ENCODE data around the gene ZNF519. TPM values are rescaled to one million over a fixed set of nuclear protein-coding genes. Genes with fewer than 3 reads are reported as not detected.
A peak's percentile ranks its signal among the peaks of the same experiment; 100 is the strongest.
"Not testable (repeated sequence)": the region's sequence is repeated elsewhere in the genome, so short reads cannot be mapped to it uniquely, and the experiment has no call there.

Gene ZNF519
- total and polyA plus RNA-seq, 2 of the 8 experiments (the other 6 are each of a cell fraction or from before 2014, with no cell fraction given): 24.0 to 38.6 TPM

- H3K18ac ChIP-seq (ENCODE audit: extremely low read depth, low read length); DNase-seq (ENCODE audit: low read depth in 1 of 2, low spot score in 2 of 2); H3K79me2 ChIP-seq (ENCODE audit: control insufficient read depth in 1 of 2, insufficient read depth in 2 of 2, low read length in 2 of 2); H3K23ac ChIP-seq (ENCODE audit: insufficient read length); H3K9ac ChIP-seq (replicated peaks in 1 of 4; ENCODE audit: extremely low read depth in 1 of 4, low read depth in 3 of 4, low read length in 3 of 4); H2BK15ac ChIP-seq (ENCODE audit: low read length); H3K4me2 ChIP-seq (ENCODE audit: insufficient read depth in 1 of 2, low read depth in 2 of 2, low read length in 2 of 2); H3K14ac ChIP-seq (ENCODE audit: insufficient read length); H4K91ac ChIP-seq (replicated peaks; ENCODE audit: insufficient read length, low read length); H3K4ac ChIP-seq (replicated peaks; ENCODE audit: insufficient read length, low read depth, low read length); H2BK5ac ChIP-seq (ENCODE audit: low read depth, low read length); H3K27ac ChIP-seq (ENCODE audit: low read depth, low read length); H3K4me1 ChIP-seq (replicated peaks in 1 of 4; ENCODE audit: control insufficient read depth in 3 of 4, insufficient read depth in 4 of 4, low read length in 3 of 4); CTCF ChIA-PET (ENCODE audit: partially characterized antibody); H2AFZ ChIP-seq (ENCODE audit: low read length); FAIRE-seq; H2BK120ac ChIP-seq (replicated peaks; ENCODE audit: low read depth, low read length); H3K27me3 ChIP-seq (replicated peaks in 1 of 4; ENCODE audit: control insufficient read depth in 3 of 4, extremely low read depth in 1 of 4, insufficient read depth in 3 of 4, low read length in 3 of 4); H3K36me3 ChIP-seq (ENCODE audit: control insufficient read depth in 2 of 4, insufficient read depth in 4 of 4, low read length in 3 of 4); H3K23me2 ChIP-seq (ENCODE audit: low read depth, low read length); H2AK5ac ChIP-seq (ENCODE audit: low read depth, low read length); H3K56ac ChIP-seq (replicated peaks; ENCODE audit: insufficient read length, low read depth, low read length); H2BK20ac ChIP-seq (ENCODE audit: low read length); POLR2A ChIA-PET (ENCODE audit: partially characterized antibody); H2BK12ac ChIP-seq (ENCODE audit: low read depth, low read length); H3K79me1 ChIP-seq (ENCODE audit: low read depth, low read length); H4K5ac ChIP-seq (ENCODE audit: insufficient read length, low read depth, low read length); H4K8ac ChIP-seq (ENCODE audit: extremely low read depth, insufficient read depth, low read length); H3K4me3 ChIP-seq (ENCODE audit: extremely low read depth in 1 of 4, insufficient read depth in 2 of 4, low read depth in 3 of 4, low read length in 4 of 4); H4K20me1 ChIP-seq (replicated peaks in 1 of 2; ENCODE audit: control insufficient read depth in 1 of 2, insufficient read depth in 2 of 2, low read length in 2 of 2): not testable (repeated sequence)
- H3K9me3 ChIP-seq (ENCODE audit: insufficient read depth in 2 of 2, low read depth in 1 of 2, low read length in 1 of 2): peaks cover 0 to 13% of the 10 kb centered on the region in 2 experiments; a peak in 2 of 4 replicates
- WGBS, 2 experiments (ENCODE audit: extremely low coverage in 1 of 2, insufficient coverage in 1 of 2, insufficient read length in 1 of 2, insufficient replicate concordance in 2 of 2, low coverage in 1 of 2, low lambda C conversion rate in 2 of 2, missing lambda C conversion rate in 1 of 2): 81% methylated on average over 4 of the region's 4 CpGs; no CpG with 5 or more reads in 1 of the 2 experiments
Observed at GRCh38 chr18:14137971-14138370, 5.7 kb upstream of the ZNF519 start.

GRCh38 chr18:14131696-14132270, 452 bp downstream of the ZNF519 start:
- H3K4ac ChIP-seq (replicated peaks; ENCODE audit: insufficient read length, low read depth, low read length); FAIRE-seq; H4K5ac ChIP-seq (ENCODE audit: insufficient read length, low read depth, low read length); H3K23ac ChIP-seq (ENCODE audit: insufficient read length); H2AFZ ChIP-seq (ENCODE audit: low read length); H3K9me3 ChIP-seq (ENCODE audit: insufficient read depth in 2 of 2, low read depth in 1 of 2, low read length in 1 of 2); POLR2A ChIA-PET (ENCODE audit: partially characterized antibody); H2BK5ac ChIP-seq (ENCODE audit: low read depth, low read length); H3K14ac ChIP-seq (ENCODE audit: insufficient read length); H3K18ac ChIP-seq (ENCODE audit: extremely low read depth, low read length); H2BK20ac ChIP-seq (ENCODE audit: low read length); H2BK15ac ChIP-seq (ENCODE audit: low read length); CTCF ChIA-PET (ENCODE audit: partially characterized antibody); H3K27me3 ChIP-seq (replicated peaks in 1 of 4; ENCODE audit: control insufficient read depth in 3 of 4, extremely low read depth in 1 of 4, insufficient read depth in 3 of 4, low read length in 3 of 4); H4K91ac ChIP-seq (replicated peaks; ENCODE audit: insufficient read length, low read length); H3K4me1 ChIP-seq (replicated peaks in 1 of 4; ENCODE audit: control insufficient read depth in 3 of 4, insufficient read depth in 4 of 4, low read length in 3 of 4); H3K79me1 ChIP-seq (ENCODE audit: low read depth, low read length); DNase-seq (ENCODE audit: low read depth in 1 of 2, low spot score in 2 of 2); H3K56ac ChIP-seq (replicated peaks; ENCODE audit: insufficient read length, low read depth, low read length); H2BK120ac ChIP-seq (replicated peaks; ENCODE audit: low read depth, low read length); H3K36me3 ChIP-seq (ENCODE audit: control insufficient read depth in 2 of 4, insufficient read depth in 4 of 4, low read length in 3 of 4); H4K20me1 ChIP-seq (replicated peaks in 1 of 2; ENCODE audit: control insufficient read depth in 1 of 2, insufficient read depth in 2 of 2, low read length in 2 of 2); H3K23me2 ChIP-seq (ENCODE audit: low read depth, low read length); H2BK12ac ChIP-seq (ENCODE audit: low read depth, low read length); H2AK5ac ChIP-seq (ENCODE audit: low read depth, low read length): not testable (repeated sequence)
- H3K9ac ChIP-seq (replicated peaks in 1 of 4; ENCODE audit: extremely low read depth in 1 of 4, low read depth in 3 of 4, low read length in 3 of 4): peak overlapping the region; percentile 78 to 95 (median 88)
- H4K8ac ChIP-seq (ENCODE audit: extremely low read depth, insufficient read depth, low read length): peak overlapping the region; percentile 89; the same call in 1 of the 2 replicates
- peaks cover 9 to 52% of the 10 kb centered on the region in 2 experiments; a peak in 3 of 4 replicates for H3K79me2 ChIP-seq (ENCODE audit: control insufficient read depth in 1 of 2, insufficient read depth in 2 of 2, low read length in 2 of 2)
- peak overlapping the region; percentile 59 to 82 (median 72) for H3K4me3 ChIP-seq (ENCODE audit: extremely low read depth in 1 of 4, insufficient read depth in 2 of 4, low read depth in 3 of 4, low read length in 4 of 4)
- 1% methylated on average over 6 of the region's 27 CpGs; no CpG with 5 or more reads in 1 of the 2 experiments for WGBS, 2 experiments (ENCODE audit: extremely low coverage in 1 of 2, insufficient coverage in 1 of 2, insufficient read length in 1 of 2, insufficient replicate concordance in 2 of 2, low coverage in 1 of 2, low lambda C conversion rate in 2 of 2, missing lambda C conversion rate in 1 of 2)
- peak overlapping the region; percentile 88 for H3K27ac ChIP-seq (ENCODE audit: low read depth, low read length)
- peak overlapping the region; percentile 49 to 57; a peak in 3 of 4 replicates for H3K4me2 ChIP-seq (ENCODE audit: insufficient read depth in 1 of 2, low read depth in 2 of 2, low read length in 2 of 2)

All from H1 (cell line).